NCI-H1436 (cell line): ENCODE measurements around the gene CCDC28A.

Experiments
- DNase-seq: peaks from one replicate; lab custom pipeline; 2025; lab: John Stamatoyannopoulos, UW

The CCDC28A gene

DNA sequence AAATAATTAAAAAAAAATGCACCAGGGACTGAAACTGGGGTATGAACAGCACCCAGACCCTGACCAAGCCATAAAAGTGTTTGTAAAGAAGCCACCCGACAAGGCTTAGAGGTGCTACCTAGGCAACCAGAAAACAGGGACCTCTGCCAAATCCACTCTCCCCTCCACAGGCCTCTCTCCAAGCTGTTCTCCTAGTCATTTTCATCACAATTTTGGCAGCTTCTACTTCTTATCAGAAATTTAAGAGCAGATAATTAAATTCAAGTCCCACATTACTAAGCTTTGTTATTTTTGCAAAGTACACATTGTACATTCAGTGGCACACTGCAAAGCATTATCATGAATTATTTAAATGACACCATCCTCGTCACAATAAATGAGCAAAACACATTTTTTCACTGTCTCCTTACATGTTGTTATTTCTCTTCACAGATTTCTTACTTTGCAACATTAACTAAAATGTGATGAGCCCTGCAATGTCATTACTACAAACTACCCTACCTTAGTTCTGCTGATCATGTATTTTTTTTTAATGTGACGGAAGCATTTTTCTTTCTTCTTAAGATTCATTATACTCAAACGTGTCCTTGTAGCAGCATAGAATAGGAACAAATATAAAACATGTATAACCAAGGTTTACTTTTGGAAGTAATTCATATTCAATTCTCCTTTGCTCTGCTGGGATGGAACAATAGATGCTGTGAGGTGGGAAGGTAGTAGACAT, 60.4 kb downstream of the CCDC28A start:
- DNase-seq: peak; percentile 58

DNA sequence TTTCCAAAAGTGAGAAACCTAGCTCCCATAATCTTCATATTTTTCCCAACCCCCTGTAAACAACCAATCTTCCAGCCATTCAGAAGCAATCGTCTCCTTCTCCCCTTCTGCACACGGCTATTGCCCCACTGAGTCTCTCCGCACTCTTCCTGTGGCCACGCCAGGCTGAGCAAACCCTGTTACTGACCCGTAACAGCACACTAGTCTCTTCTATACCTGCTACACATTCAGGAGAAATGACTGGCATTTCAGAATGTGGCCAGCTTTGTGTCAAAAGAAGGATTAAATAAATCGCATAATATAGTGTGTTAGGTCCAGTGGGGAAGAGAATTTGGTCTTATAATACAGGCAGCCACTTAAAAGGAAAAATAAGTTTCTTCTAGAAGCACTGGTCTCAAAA, 63.7 kb downstream of the CCDC28A start:
- DNase-seq: no peak
